NCI-H446 treated with DMSO at 0.1 percent for 48 hours (cell line): Measurements from ENCODE around the gene GNG13.
"Not testable (repeated sequence)": the region's sequence is repeated elsewhere in the genome, so short reads cannot be mapped to it uniquely, and the experiment has no call there.

Experiments
- DNase-seq: peaks from one replicate; lab custom pipeline; 2025; lab: John Stamatoyannopoulos, UW

GNG13 gene

GRCh38 chr16:761625-762513, 38.7 kb downstream of the GNG13 start:
- no peak for DNase-seq

GRCh38 chr16:760545-761343, 39.8 kb downstream of the GNG13 start, which contains the start of gene MSLN:
Gene MSLN, plus strand, starts transcription at chr16:760734. Its CDS starts 1,947 bp downstream, at chr16:762681.
- DNase-seq = no peak

- DNase-seq = no peak
Observed at GRCh38 chr16:760065-760464, 40.5 kb downstream of the GNG13 start.

- no peak for DNase-seq
Observed at GRCh38 chr16:759110-759910, 41.2 kb downstream of the GNG13 start.

- DNase-seq = no peak
Observed at GRCh38 chr16:756428-756827, 44.1 kb downstream of the GNG13 start.

- DNase-seq = no peak
Observed at GRCh38 chr16:754656-755055, 45.9 kb downstream of the GNG13 start.

- not testable (repeated sequence) for DNase-seq
Observed at GRCh38 chr16:754121-754607, 46.4 kb downstream of the GNG13 start.

- no peak for DNase-seq
Observed at GRCh38 chr16:752007-752312, 48.6 kb downstream of the GNG13 start.

- DNase-seq = no peak
Observed at GRCh38 chr16:751152-752006, 49.2 kb downstream of the GNG13 start.

- no peak for DNase-seq
Observed at GRCh38 chr16:750485-750884, 50.0 kb downstream of the GNG13 start.

GRCh38 chr16:749010-749409, 51.5 kb downstream of the GNG13 start:
- DNase-seq = no peak
